ENCODE measurements around the gene SMC1A. TPM values are rescaled to one million over a fixed set of nuclear protein-coding genes. Genes with fewer than 3 reads are reported as not detected.

Gene SMC1A
- polyA plus RNA-seq, 12 donors: 37.8 to 88.6 (median 55.0) TPM; not detected in 1

GRCh38 chrX:53340852-53341645 is 81.4 kb downstream of the SMC1A start:
- DNase-seq: no peak

- no peak for DNase-seq
These were observed 85.4 kb downstream of the SMC1A start for GRCh38 chrX:53337101-53337500.

DNA sequence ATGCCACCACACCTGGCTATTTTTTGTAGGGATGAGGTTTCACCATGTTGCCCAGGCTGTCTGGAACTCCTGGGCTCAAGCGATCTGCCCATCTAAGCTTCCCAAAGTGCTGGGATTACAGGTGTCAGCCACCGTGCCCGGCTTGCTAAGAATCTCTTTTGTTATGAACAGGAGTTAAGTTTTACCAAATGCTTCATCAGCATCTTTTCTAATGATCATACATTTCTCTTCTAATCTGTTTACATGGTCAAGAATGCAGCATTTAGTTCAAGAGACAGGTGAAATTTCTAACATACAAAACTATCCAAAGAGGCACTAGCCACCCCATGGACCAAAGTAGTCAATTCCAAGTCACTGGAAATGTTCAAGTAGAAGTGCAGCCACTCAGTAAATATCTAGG is 88.6 kb downstream of the SMC1A start:
- DNase-seq: no peak

GRCh38 chrX:53332204-53332603 is 90.2 kb downstream of the SMC1A start:
- no peak for DNase-seq

DNA sequence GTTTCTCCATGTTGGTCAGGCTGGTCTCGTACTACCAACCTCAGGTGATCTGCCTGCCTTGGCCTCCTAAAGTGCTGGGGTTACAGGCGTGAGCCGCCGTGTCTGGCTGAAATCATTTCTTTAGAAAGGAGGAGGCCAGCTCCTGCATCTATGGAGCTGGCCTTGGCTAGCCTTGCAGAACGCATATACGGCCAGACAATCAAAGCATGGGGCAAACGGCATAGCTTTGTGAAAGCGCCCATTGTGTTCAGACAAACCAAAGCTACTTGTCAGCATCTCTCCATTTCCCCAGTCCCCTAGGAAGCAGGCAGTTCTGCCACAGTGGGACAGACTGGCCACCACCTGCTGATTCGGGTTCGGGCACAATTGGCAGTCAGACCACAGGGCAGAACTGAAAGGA is 92.1 kb downstream of the SMC1A start:
- no peak for DNase-seq

GRCh38 chrX:53324803-53325202 is 97.7 kb downstream of the SMC1A start:
- no peak for DNase-seq

Other genes with a start within 250 kb of the SMC1A start
- 10 to 100 TPM in 11 of 12 donors, not detected in 1; 32.1 to 63.2 (median 41.4) TPM for gene KDM5C, start 197.4 kb downstream of the SMC1A start, polyA plus RNA-seq (ENCODE audit: insufficient read length in 12 of 12)
- 10 to 100 TPM in 11 of 12 donors, not detected in 1; 10.9 to 24.1 (median 18.2) TPM for gene IQSEC2, start 141.1 kb downstream of the SMC1A start, polyA plus RNA-seq (ENCODE audit: insufficient read length in 12 of 12)
- 1 to 10 TPM in 1 of 12 donors, under 1 TPM in 9, not detected in 2; 0.41 to 1.7 (median 0.66) TPM for gene RIBC1, start 219 bp upstream of the SMC1A start, polyA plus RNA-seq (ENCODE audit: insufficient read length in 12 of 12)
- 10 to 100 TPM in 11 of 12 donors, not detected in 1; 41.4 to 65.4 (median 57.6) TPM for gene HSD17B10, start 11.7 kb upstream of the SMC1A start, polyA plus RNA-seq (ENCODE audit: insufficient read length in 12 of 12)

All from muscle of arm (tissue), 12 donors.